Liver (tissue), 9 donors: ENCODE results near the gene SNX9. TPM values are rescaled to one million over a fixed set of nuclear protein-coding genes. Genes with fewer than 3 reads are reported as not detected.

Experiments
- DNase-seq: peaks from one replicate; pipeline ENCODE4 v3.0.0-alpha.2; 2017; ENCODE audit warnings: low spot score
- H3K27ac ChIP-seq, 2 donors: one replicate each; pipeline ENCODE4 v1.7.0; 2013; ENCODE audit warnings: inconsistent platforms in 2 of 2, low read length in 2 of 2, control low read depth in 1 of 2, low read depth in 1 of 2, mild to moderate bottlenecking in 1 of 2
- H3K27me3 ChIP-seq, 4 donors: one replicate each; pipeline versions ENCODE4 v1.6.1 to v1.7.0; 2013; ENCODE audit warnings: low read length in 3 of 4, inconsistent platforms in 1 of 4, mild to moderate bottlenecking in 1 of 4, moderate library complexity in 1 of 4; ENCODE audit not compliant: control insufficient read depth in 4 of 4, insufficient read depth in 4 of 4
- H3K36me3 ChIP-seq, 4 donors: one replicate each; pipeline versions ENCODE4 v1.6.1 to v1.7.0; 2013; ENCODE audit warnings: low read length in 3 of 4, mild to moderate bottlenecking in 3 of 4, low read depth in 1 of 4, moderate library complexity in 1 of 4; ENCODE audit not compliant: control insufficient read depth in 4 of 4, insufficient read depth in 3 of 4
- H3K4me1 ChIP-seq, 4 donors: one replicate each; pipeline versions ENCODE4 v1.6.1 to v1.7.0; 2013; ENCODE audit warnings: low read length in 3 of 4, mild to moderate bottlenecking in 3 of 4, moderate library complexity in 1 of 4; ENCODE audit not compliant: control insufficient read depth in 4 of 4, insufficient read depth in 4 of 4
- H3K4me3 ChIP-seq, 3 donors: one replicate each; pipeline versions ENCODE4 v1.6.1 to v1.7.0; 2013; ENCODE audit warnings: low read length in 3 of 3, control low read depth in 1 of 3, low read depth in 1 of 3, mild to moderate bottlenecking in 1 of 3
- H3K9ac ChIP-seq, 2 donors: one replicate each; pipeline ENCODE4 v1.7.0; 2013; ENCODE audit warnings: low read length in 2 of 2, mild to moderate bottlenecking in 2 of 2, moderate library complexity in 2 of 2, control low read depth in 1 of 2, low read depth in 1 of 2
- H3K9me3 ChIP-seq, 4 donors: one replicate each; pipeline versions ENCODE4 v1.6.1 to v1.7.0; 2013; ENCODE audit warnings: low read length in 3 of 4; ENCODE audit not compliant: control insufficient read depth in 4 of 4
- EGR1 ChIP-seq, 2 donors: IDR thresholded peaks; 2 replicates each; pipeline ENCODE4 v1.6.1; 2016 to 2018; ENCODE audit warnings: antibody characterized with exemption in 2 of 2, low read depth in 2 of 2
- HNF4A ChIP-seq, 2 donors: conservative IDR thresholded peaks; 2 replicates each; pipeline ENCODE4 v1.6.1; 2016; ENCODE audit warnings: antibody characterized with exemption in 2 of 2, mild to moderate bottlenecking in 2 of 2
- RAD21 ChIP-seq, 2 donors: IDR thresholded peaks; 2 replicates each; pipeline ENCODE4 v1.6.1; 2016; ENCODE audit warnings: antibody characterized with exemption in 2 of 2, mild to moderate bottlenecking in 2 of 2
- REST ChIP-seq: IDR thresholded peaks from 2 replicates; pipeline ENCODE4 v1.6.1; 2016; ENCODE audit warnings: antibody characterized with exemption, mild to moderate bottlenecking
- RXRA ChIP-seq, 2 donors: IDR thresholded peaks; 2 replicates each; pipeline ENCODE4 v1.6.1; 2017 to 2018; ENCODE audit warnings: antibody characterized with exemption in 2 of 2, mild to moderate bottlenecking in 1 of 2
- SP1 ChIP-seq: IDR thresholded peaks from 2 replicates; pipeline ENCODE4 v1.6.1; 2018; ENCODE audit warnings: antibody characterized with exemption, mild to moderate bottlenecking
- TAF1 ChIP-seq: conservative IDR thresholded peaks from 2 replicates; pipeline ENCODE4 v1.6.1; 2016; ENCODE audit warnings: antibody characterized with exemption, mild to moderate bottlenecking
- YY1 ChIP-seq: IDR thresholded peaks from 2 replicates; pipeline ENCODE4 v1.6.1; 2016; ENCODE audit warnings: antibody characterized with exemption, mild to moderate bottlenecking
- ZBTB33 ChIP-seq: IDR thresholded peaks from 2 replicates; pipeline ENCODE4 v1.6.1; 2016; ENCODE audit warnings: antibody characterized with exemption
- WGBS: extraction: QIAGEN DNeasy Blood & Tissue Kit; methylation state at CpG from one replicate; pipeline ENCODE4 v1.1.7; 2013; 5-methylcytosine and 5-hydroxymethylcytosine counted together
- polyA plus RNA-seq, 2 donors: library from polyadenylated mRNA; stranded (reverse) in 1 of 2; unstranded in 1 of 2; fragments of 200-250 nt in 1 of 2; fragments of >200 nt in 1 of 2; fragmentation: Nextera tagmentation in 1 of 2; extraction: Ambion mirVana in 1 of 2; gene quantifications; one replicate each; pipeline versions ENCODE4 v1.2.1 to v1.2.3, GENCODE V29; 2013 to 2015
- total RNA-seq, 2 donors: library from RNA; depleted of rRNA; stranded (reverse); fragments of >200 nt; gene quantifications; one replicate each; pipeline ENCODE4 v1.2.3, GENCODE V29; 2014
- TF ChIP-seq, protein P1 (sequence below): IDR thresholded peaks from 2 replicates; pipeline ENCODE4 v1.6.1; 2016; ENCODE audit warnings: antibody characterized with exemption
- TF ChIP-seq, protein P2 (sequence below): fragments of 150-350 bp; IDR thresholded peaks from 2 replicates; pipeline ENCODE4 v1.5.1; 2017; ENCODE audit warnings: improper control_type of control experiment, low read depth, low read length; ENCODE audit not compliant: missing input control
- donor health status: healthy.
- donor health status: healthy.
- donor health status: healthy.
- donor health status: healthy.
- donor health status: healthy.

The SNX9 gene
- total and polyA plus RNA-seq, 4 donors = 16.4 to 31.0 (median 22.3) TPM

DNA sequence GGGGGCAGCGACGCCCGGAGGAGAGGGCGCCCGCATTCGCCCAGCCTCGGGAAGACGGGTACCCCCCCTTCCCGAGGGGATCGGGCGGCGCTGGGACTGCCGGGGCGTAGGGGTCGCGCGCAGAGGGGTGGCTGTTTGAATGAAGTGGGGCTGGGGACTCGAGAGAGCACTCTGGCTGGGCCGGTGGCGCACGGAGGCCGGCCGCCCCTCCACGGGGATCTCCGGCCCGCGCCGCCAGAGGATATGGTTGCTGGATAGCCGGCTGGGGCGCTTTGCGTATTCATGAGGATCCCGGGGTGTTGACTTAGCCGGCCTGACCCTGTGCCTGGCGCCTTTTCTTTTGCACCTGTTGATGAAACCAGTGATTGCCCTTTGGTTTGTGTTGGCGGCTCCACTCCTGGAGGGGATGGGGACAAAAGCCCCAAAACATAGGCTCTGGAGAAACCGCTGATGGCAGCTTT lies 159.1 kb downstream of the SNX9 start (continued):
- TF ChIP-seq REST = peak; percentile 20
- no peak for TF ChIP-seq EGR1 (IDR thresholded peaks at IDR 0.05; ENCODE audit: low read depth in 2 of 2)
- peak in 1 of 2 donors; percentile 38 for TF ChIP-seq RXRA (IDR thresholded peaks at IDR 0.05)
- TF ChIP-seq, protein P1, sequence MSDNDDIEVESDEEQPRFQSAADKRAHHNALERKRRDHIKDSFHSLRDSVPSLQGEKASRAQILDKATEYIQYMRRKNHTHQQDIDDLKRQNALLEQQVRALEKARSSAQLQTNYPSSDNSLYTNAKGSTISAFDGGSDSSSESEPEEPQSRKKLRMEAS = no peak

DNA sequence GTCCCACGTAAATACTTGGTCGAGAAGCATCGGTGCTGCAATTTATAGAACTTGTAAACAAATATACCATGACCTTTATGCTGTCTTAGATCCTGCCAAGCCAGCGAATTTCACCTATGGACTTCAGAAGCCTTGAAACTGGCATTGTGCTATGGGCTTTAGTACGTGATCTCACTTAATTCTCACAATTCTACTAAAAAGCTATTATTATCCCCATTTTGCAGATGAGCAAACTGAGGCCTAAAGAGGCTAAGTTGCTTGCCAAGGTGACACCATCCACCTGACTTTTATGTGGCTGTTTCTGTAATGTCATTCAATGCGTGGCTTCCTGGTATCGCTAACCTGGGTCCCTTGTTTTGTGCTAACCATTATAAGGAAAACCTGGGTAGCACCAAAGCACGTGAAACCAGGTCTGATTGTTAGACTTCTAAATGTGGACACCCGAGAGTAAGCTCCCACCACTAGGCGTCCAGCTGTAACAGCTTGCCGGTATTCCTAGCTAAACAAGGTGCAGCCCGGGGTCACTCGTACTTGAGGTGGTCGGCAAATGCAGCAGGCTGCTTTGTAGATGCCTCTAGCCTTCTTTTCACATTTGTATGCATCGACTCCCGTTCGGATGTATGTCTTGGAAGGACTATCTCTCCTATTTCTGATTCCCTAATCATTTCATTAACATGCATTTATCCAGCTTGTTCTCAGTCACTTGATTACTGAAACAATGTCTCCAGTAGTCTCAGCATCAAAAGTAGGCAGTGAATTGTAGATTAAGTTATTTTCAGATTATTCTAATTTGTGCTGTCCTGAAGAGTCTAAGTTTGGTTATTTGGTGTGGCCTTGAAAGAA lies 159.7 kb downstream of the SNX9 start:
- Histone ChIP-seq H3K27ac (peak overlapping the region; percentile 87 to 90), H3K27me3 (no peaks in the 10 kb centered on the region), H3K4me3 (peak overlapping the region; percentile 61 to 88 (median 81)), H3K4me1 (peaks cover 9 to 39% (median 30%) of the 10 kb centered on the region in 4 donors), H3K36me3 (no peaks in the 10 kb centered on the region), H3K9ac (peak overlapping the region in 1 of 2 donors; percentile 43), H3K9me3 (no peaks in the 10 kb centered on the region)
- peak; percentile 1 to 6 for TF ChIP-seq RAD21 (IDR thresholded peaks at IDR 0.05)
- no peak for TF ChIP-seq RXRA (IDR thresholded peaks at IDR 0.05)
- TF ChIP-seq, protein P1 = peak; percentile 43
- 57% methylated on average over 17 of the region's 17 CpGs for WGBS
- DNase-seq = no peak

DNA sequence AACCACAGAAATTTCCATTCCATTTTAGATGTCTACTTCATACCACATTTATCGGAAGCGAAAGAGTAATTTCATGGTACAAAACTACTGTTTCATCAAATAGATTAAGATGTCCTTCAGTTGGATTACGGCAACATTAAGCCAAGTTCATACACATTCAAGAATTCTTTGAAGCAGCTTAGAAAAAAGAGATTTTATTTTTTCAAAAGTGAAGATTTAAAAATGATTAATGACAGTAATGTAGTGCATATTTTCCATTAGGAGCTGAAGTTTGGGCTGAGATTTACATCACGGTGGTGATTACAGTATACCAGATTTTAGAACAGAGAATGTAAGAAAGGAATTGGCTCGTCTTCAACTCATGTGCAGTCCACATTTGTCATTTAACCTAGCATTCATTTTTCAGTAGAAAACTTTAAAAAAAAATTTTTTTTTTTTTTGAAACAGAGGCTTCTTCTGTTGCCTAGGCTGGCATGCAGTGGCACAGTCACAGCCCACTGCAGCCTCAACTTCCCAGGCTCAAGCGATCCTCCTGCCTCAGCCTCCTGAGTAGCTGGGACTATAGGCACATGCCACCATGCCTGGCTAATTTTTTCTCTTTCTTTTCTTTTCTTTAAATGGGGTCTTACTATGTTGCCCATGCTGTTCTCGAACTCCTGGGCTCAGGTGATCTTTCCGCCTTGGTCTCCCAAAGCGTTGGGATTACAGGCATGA lies 160.5 kb downstream of the SNX9 start:
- Histone ChIP-seq H3K9ac (peak overlapping the region in 1 of 2 donors; percentile 43), H3K9me3 (no peaks in the 10 kb centered on the region), H3K4me3 (no peak overlapping the region), H3K36me3 (no peaks in the 10 kb centered on the region), H3K4me1 (peaks cover 9 to 44% (median 30%) of the 10 kb centered on the region in 4 donors), H3K27ac (peak overlapping the region in 1 of 2 donors; percentile 90), H3K27me3 (no peaks in the 10 kb centered on the region)
- WGBS = 91% methylated on average over 9 of the region's 9 CpGs
- no peak for DNase-seq
- TF ChIP-seq SP1 = no peak
- no peak for TF ChIP-seq TAF1
- TF ChIP-seq YY1 = no peak
- TF ChIP-seq RXRA (IDR thresholded peaks at IDR 0.05) = no peak
- TF ChIP-seq, protein P2, sequence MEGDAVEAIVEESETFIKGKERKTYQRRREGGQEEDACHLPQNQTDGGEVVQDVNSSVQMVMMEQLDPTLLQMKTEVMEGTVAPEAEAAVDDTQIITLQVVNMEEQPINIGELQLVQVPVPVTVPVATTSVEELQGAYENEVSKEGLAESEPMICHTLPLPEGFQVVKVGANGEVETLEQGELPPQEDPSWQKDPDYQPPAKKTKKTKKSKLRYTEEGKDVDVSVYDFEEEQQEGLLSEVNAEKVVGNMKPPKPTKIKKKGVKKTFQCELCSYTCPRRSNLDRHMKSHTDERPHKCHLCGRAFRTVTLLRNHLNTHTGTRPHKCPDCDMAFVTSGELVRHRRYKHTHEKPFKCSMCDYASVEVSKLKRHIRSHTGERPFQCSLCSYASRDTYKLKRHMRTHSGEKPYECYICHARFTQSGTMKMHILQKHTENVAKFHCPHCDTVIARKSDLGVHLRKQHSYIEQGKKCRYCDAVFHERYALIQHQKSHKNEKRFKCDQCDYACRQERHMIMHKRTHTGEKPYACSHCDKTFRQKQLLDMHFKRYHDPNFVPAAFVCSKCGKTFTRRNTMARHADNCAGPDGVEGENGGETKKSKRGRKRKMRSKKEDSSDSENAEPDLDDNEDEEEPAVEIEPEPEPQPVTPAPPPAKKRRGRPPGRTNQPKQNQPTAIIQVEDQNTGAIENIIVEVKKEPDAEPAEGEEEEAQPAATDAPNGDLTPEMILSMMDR = no peak
- TF ChIP-seq ZBTB33 = no peak
- TF ChIP-seq HNF4A (conservative IDR thresholded peaks at IDR 0.05) = no peak
- TF ChIP-seq REST = no peak
